Gastrocnemius medialis (tissue), 4 donors: ENCODE data around the gene UFD1. TPM values are rescaled to one million over a fixed set of nuclear protein-coding genes. Genes with fewer than 3 reads are reported as not detected.

Source experiments
- ATAC-seq, 2 donors: fragments of 150-250 bp; one replicate each; pipeline ENCODE4 v1.9.1; 2016
- DNase-seq, 2 donors: peaks; one replicate each; pipeline ENCODE4 v3.0.0-alpha.2; 2019
- H3K27ac ChIP-seq, 4 donors: fragments of 200-600 bp; sonication (generic); 1 replicate in 1 of 4; 2 replicates in 3 of 4; pipeline ENCODE4 v1.5.1; 2016 to 2018; ENCODE audit warnings: mild to moderate bottlenecking in 2 of 4, moderate library complexity in 1 of 4
- H3K27me3 ChIP-seq, 3 donors: fragments of 200-600 bp; sonication (generic) in 2 of 3; 1 replicate in 1 of 3; 2 replicates in 2 of 3; pipeline versions ENCODE4 v1.5.1 to v1.6.0; 2016 to 2019; ENCODE audit warnings: mild to moderate bottlenecking in 1 of 3, moderate library complexity in 1 of 3
- H3K36me3 ChIP-seq, 2 donors: fragments of 200-600 bp; sonication (generic) in 1 of 2; one replicate each; pipeline ENCODE4 v1.5.1; 2017 to 2018
- H3K4me1 ChIP-seq, 2 donors: fragments of 200-600 bp; sonication (generic) in 1 of 2; one replicate each; pipeline ENCODE4 v1.5.1; 2016 to 2017; ENCODE audit warnings: mild to moderate bottlenecking in 2 of 2
- H3K4me3 ChIP-seq, 4 donors: fragments of 200-600 bp; sonication (generic) in 3 of 4; 1 replicate in 1 of 4; 2 replicates in 3 of 4; pipeline ENCODE4 v1.5.1; 2016 to 2019; ENCODE audit warnings: mild to moderate bottlenecking in 2 of 4
- H3K9me3 ChIP-seq, 3 donors: fragments of 200-600 bp; sonication (generic) in 2 of 3; 1 replicate in 1 of 3; 2 replicates in 2 of 3; pipeline ENCODE4 v1.5.1; 2016 to 2019
- CTCF ChIP-seq, 5 experiments: fragments of 450-650 bp in 3 of 5; fragments of 200-600 bp in 2 of 5; sonication (generic) in 2 of 5; IDR thresholded peaks in 4 of 5; conservative IDR thresholded peaks in 1 of 5; 1 replicate in 4 of 5; 2 replicates in 1 of 5; pipeline ENCODE4 v1.5.1; 2016 to 2019; ENCODE audit warnings: antibody characterized with exemption in 5 of 5, mild to moderate bottlenecking in 3 of 5, moderate library complexity in 3 of 5
- POLR2A ChIP-seq, 2 donors: fragments of 450-650 bp; IDR thresholded peaks; one replicate each; pipeline ENCODE4 v1.6.1; 2017; ENCODE audit warnings: antibody characterized with exemption in 2 of 2, mild to moderate bottlenecking in 2 of 2, moderate library complexity in 2 of 2
- in situ Hi-C, 4 donors: fragments of 200-750 bp; cut with MboI; loops; one replicate each; pipeline versions ENCODE4 v1.15.0 to v1.8.0; 2017; ENCODE audit warnings: low sequenced_read_pairs in 4 of 4
- intact Hi-C: fragments of 100-400 bp; cut with DNase I; formaldehyde crosslinking; loops from one replicate; pipeline ENCODE4 v1.15.1; 2023; ENCODE audit warnings: low total_unique reads
- total RNA-seq, 4 donors: library from RNA; depleted of rRNA; stranded (reverse); fragments of >200 nt; gene quantifications; one replicate each; pipeline versions ENCODE4 v1.1.0 to v1.2.3, GENCODE V29; 2016

The UFD1 gene
- total RNA-seq, 4 donors from 2014 or later = 106 to 199 (median 165) TPM

- peak; percentile 41 to 45 for ATAC-seq
Measured at GRCh38 chr22:19488884-19489843, 10.2 kb upstream of the UFD1 start.

GRCh38 chr22:19488285-19488684 is 9.3 kb upstream of the UFD1 start:
- no peak for DNase-seq
- in situ Hi-C loops (loop anchor here in 1 of 4 donors (10.0 kb wide), 1 partner anchor 137 kb away; no protein-coding TSS in a partner anchor), intact Hi-C loops (no loop called here)
- Histone ChIP-seq H3K4me1 (no peaks in the 10 kb centered on the region), H3K9me3 (no peaks in the 10 kb centered on the region), H3K27me3 (no peaks in the 10 kb centered on the region), H3K36me3 (no peaks in the 10 kb centered on the region), H3K27ac (no peak overlapping the region), H3K4me3 (no peak overlapping the region)
- TF ChIP-seq CTCF (IDR thresholded peaks at IDR 0.05 in 4 of 5, conservative IDR thresholded peaks at IDR 0.05 in 1 of 5) (no peak), POLR2A (IDR thresholded peaks at IDR 0.05) (no peak)
- no peak for ATAC-seq

More at GRCh38 chr22:19488884-19489843, 10.2 kb upstream of the UFD1 start:
- Histone ChIP-seq H3K27ac (no peak overlapping the region), H3K36me3 (no peaks in the 10 kb centered on the region), H3K9me3 (no peaks in the 10 kb centered on the region), H3K4me1 (no peaks in the 10 kb centered on the region), H3K27me3 (no peaks in the 10 kb centered on the region), H3K4me3 (no peak overlapping the region)
- intact Hi-C loops = no loop called here
- in situ Hi-C loops = loop anchor here in 1 of 4 donors (10.0 kb wide), 1 partner anchor 136 kb away; no protein-coding TSS in a partner anchor
- TF ChIP-seq POLR2A (IDR thresholded peaks at IDR 0.05) (no peak), CTCF (IDR thresholded peaks at IDR 0.05 in 4 of 5, conservative IDR thresholded peaks at IDR 0.05 in 1 of 5) (no peak)
- DNase-seq = no peak

- no peak overlapping the region for H3K27ac ChIP-seq
- in situ Hi-C loops = loop anchor here in 1 of 4 donors (10.0 kb wide), 1 partner anchor 141 kb away; no protein-coding TSS in a partner anchor
Measured at GRCh38 chr22:19483481-19484244, 4.7 kb upstream of the UFD1 start.

GRCh38 chr22:19482297-19482696 is 3.3 kb upstream of the UFD1 start:
- H3K27ac ChIP-seq = no peak overlapping the region
- TF ChIP-seq CTCF (IDR thresholded peaks at IDR 0.05 in 4 of 5, conservative IDR thresholded peaks at IDR 0.05 in 1 of 5) (no peak), POLR2A (IDR thresholded peaks at IDR 0.05) (no peak)
- intact Hi-C loops = no loop called here
- DNase-seq (no peak), ATAC-seq (no peak)
- H3K4me1 ChIP-seq = peaks cover 13% of the 10 kb centered on the region in 2 donors
- in situ Hi-C loops = loop anchor here in 1 of 4 donors (10.0 kb wide), 1 partner anchor 143 kb away; no protein-coding TSS in a partner anchor
- no peaks in the 10 kb centered on the region for H3K9me3 ChIP-seq
- H3K4me3 ChIP-seq = no peak overlapping the region
- no peaks in the 10 kb centered on the region for H3K36me3 ChIP-seq
- no peaks in the 10 kb centered on the region for H3K27me3 ChIP-seq

More at GRCh38 chr22:19483481-19484244, 4.7 kb upstream of the UFD1 start:
- intact Hi-C loops = no loop called here
- Histone ChIP-seq H3K4me1 (peaks cover 5 to 6% of the 10 kb centered on the region in 2 donors), H3K4me3 (no peak overlapping the region), H3K36me3 (no peaks in the 10 kb centered on the region), H3K27me3 (no peaks in the 10 kb centered on the region), H3K9me3 (no peaks in the 10 kb centered on the region)
- ATAC-seq (no peak), DNase-seq (no peak)
- no peak for TF ChIP-seq POLR2A (IDR thresholded peaks at IDR 0.05)
